IPS-18c (cell line): ENCODE measurements around the gene B3GALNT2.
"Not testable (repeated sequence)": the region's sequence is repeated elsewhere in the genome, so short reads cannot be mapped to it uniquely, and the experiment has no call there.

Experiments
- H3K4me3 ChIP-seq: 2 replicates; pipeline ENCODE4 v1.7.0; 2013; ENCODE audit warnings: low read depth, mild to moderate bottlenecking, low read length, moderate library complexity; ENCODE audit not compliant: insufficient read depth
- H3K9me3 ChIP-seq: one replicate; pipeline ENCODE4 v1.6.1; 2013; ENCODE audit warnings: mild to moderate bottlenecking, low read length, moderate library complexity; ENCODE audit not compliant: control insufficient read depth, insufficient read depth

Gene B3GALNT2

DNA sequence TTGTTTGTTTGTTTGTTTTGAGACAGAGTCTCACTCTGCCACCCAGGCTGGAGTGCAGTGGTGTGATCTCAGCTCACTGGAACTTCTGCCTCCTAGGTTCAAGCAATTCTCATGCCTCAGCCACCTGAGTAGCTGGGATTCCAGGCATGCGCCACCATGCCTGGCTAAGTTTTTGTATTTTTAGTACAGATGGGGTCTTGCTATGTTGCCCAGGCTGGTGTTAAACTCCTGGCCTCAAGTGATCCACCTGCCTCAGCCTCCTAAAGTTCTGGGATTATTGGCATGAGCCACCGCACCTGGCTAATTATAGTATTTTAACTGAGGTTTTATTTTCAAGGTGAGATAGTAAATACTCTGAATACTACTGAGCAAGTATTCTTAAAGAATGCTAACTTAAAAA lies 34.4 kb downstream of the B3GALNT2 start:
- not testable (repeated sequence) for H3K4me3 ChIP-seq

GRCh38 chr1:235468970-235469369 lies 35.3 kb downstream of the B3GALNT2 start:
- no peaks in the 10 kb centered on the region for H3K9me3 ChIP-seq
- no peak overlapping the region for H3K4me3 ChIP-seq

More for the DNA sequence above, 34.4 kb downstream of the B3GALNT2 start:
- H3K9me3 ChIP-seq: not testable (repeated sequence)

DNA sequence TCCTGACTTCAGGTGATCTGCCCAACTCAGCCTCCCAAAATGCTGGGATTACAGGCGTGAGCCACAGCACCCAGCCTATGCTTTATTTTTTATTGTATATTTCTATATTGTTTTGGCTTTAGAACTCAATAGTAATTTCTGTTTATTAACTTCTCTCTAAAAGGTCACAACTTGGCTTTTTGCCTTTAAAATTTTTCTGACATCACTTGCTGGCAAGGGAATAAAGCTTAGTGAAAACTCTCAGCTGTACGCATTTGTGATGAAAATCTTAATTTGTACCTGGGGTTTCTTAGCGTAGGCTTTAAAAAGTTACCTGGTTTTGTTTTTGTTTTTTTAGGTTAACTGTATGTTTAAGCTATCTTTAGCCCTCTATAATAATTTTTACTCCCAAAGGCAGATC lies 36.2 kb downstream of the B3GALNT2 start:
- no peaks in the 10 kb centered on the region for H3K9me3 ChIP-seq

GRCh38 chr1:235465066-235465465 lies 39.2 kb downstream of the B3GALNT2 start:
- Histone ChIP-seq H3K9me3 (no peaks in the 10 kb centered on the region), H3K4me3 (no peak overlapping the region)

More for the DNA sequence above, 36.2 kb downstream of the B3GALNT2 start:
- no peak overlapping the region for H3K4me3 ChIP-seq

DNA sequence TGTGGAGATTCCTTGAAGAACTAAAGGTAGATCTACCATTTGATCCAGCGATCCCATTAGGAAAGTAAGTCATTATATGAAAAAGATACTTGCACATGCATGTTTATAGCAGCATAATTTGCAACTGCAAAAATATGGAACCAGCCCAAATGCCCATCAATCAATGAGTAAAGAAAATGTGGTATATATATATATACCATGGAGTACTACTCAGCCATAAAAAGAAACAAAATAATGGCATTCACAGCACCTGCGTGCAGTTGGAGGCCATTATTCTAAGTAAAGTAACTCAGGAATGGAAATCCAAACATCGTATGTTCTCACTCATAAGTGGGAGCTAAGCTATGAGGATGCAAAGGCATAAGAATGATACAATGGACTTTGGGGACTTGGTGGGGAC lies 41.4 kb downstream of the B3GALNT2 start:
- not testable (repeated sequence) for H3K9me3 ChIP-seq, H3K4me3 ChIP-seq

DNA sequence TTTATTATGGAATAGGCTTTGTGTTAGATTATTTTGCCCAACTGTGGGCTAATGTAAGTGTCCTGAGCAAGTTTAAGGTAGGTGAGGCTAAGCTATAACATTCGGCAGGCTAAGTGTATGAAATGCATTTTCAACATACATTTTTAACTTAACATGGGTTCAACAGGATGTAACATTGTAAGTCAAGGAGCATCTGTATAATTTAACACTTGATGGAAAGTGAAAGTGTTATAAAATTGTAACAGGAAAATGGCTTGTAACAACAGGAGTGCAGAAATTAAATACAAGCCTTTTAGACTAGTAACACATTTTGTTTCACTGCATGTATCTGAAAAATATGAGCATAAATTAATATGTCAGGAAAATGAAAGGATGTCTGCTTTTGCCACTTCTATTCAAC lies 42.3 kb downstream of the B3GALNT2 start:
- Histone ChIP-seq H3K9me3 (no peaks in the 10 kb centered on the region), H3K4me3 (no peak overlapping the region)

DNA sequence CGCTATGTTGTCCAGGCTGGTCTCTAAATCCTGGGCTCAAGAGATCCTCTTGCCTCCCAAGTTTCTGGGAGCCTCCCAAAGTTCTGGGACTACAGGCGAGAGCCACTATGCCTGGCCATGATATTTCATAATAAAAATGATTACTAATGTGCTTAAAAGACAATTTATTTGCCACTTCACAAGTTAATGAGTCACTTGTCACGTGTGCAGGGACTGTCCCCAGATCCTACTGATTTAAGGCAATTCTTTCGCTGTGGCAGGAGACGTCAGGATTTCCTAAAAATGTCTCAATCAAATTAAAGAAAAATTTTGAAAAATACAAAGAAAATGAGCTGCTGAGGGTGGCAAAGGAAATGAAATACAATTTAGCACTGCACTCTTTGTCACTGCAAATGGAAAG lies 43.5 kb downstream of the B3GALNT2 start:
- H3K9me3 ChIP-seq: no peaks in the 10 kb centered on the region
- no peak overlapping the region for H3K4me3 ChIP-seq

- H3K4me3 ChIP-seq, H3K9me3 ChIP-seq: not testable (repeated sequence)
Measured at GRCh38 chr1:235457856-235458255, 46.4 kb downstream of the B3GALNT2 start.

- Histone ChIP-seq H3K9me3 (no peaks in the 10 kb centered on the region), H3K4me3 (no peak overlapping the region)
Measured at GRCh38 chr1:235455823-235456222, 48.4 kb downstream of the B3GALNT2 start.

DNA sequence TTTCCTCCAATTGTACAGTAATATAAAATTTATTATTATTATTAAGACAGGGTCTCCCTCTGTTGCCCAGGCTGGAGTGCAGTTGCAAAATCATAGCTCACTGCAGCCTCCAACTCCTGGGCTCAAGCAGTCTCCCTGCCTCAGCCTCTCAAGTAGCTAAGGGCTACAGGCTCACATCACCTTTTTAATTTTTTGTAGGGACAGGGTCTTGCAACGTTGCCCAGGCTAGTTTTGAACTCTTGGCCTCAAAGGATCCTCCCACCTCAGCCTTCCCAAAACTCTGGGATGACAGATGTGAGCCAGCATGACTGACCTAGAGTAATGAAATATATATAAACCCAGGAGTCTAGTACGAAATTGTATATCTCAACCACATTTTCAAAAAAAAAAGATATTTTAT lies 49.2 kb downstream of the B3GALNT2 start:
- Histone ChIP-seq H3K9me3 (no peaks in the 10 kb centered on the region), H3K4me3 (no peak overlapping the region)

DNA sequence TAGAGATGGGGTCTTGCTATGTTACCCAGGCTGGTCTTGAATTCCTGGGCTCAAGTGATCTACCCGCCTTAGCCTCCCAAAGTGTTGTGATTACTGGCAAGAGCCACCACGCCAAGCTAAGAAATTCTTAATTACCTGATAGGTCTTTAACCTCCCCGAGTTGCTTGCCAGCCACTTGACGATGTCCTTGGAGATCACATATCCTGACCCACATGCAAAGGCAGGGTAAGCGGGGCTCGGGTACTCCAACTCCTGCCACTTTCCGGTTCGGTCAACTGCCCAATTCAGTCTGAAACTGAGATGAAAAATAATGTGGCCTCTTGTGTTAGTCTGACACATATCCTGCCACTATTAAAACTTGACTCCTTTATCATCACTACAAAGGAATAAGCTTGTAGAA lies 50.2 kb downstream of the B3GALNT2 start:
- Histone ChIP-seq H3K4me3 (no peak overlapping the region), H3K9me3 (no peaks in the 10 kb centered on the region)

- Histone ChIP-seq H3K4me3 (no peak overlapping the region), H3K9me3 (no peaks in the 10 kb centered on the region)
Measured at GRCh38 chr1:235450886-235451483, 53.3 kb downstream of the B3GALNT2 start.

- Histone ChIP-seq H3K4me3 (no peak overlapping the region), H3K9me3 (no peaks in the 10 kb centered on the region)
Measured at GRCh38 chr1:235450433-235450832, 53.8 kb downstream of the B3GALNT2 start.

DNA sequence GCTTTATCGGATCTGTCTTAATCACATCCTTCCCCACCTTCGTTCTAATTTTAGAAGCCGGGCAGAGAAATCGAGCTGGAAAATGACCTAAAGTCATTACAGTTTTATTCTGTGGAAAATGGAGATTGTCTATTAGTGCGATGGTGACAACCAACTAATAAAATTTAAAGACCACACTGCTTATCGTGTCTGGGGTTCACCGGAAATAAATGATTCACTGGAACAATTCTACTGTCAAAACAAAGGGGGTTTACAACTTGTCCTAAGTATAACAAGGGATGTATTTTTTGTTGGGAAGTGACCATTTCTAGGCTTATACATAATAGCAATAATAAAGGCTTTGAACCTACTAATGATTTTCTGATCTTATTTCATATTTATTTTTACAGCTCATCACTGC lies 55.6 kb downstream of the B3GALNT2 start:
- H3K4me3 ChIP-seq: no peak overlapping the region
- no peaks in the 10 kb centered on the region for H3K9me3 ChIP-seq

GRCh38 chr1:235442788-235443429 lies 61.3 kb downstream of the B3GALNT2 start:
- Histone ChIP-seq H3K9me3 (no peaks in the 10 kb centered on the region), H3K4me3 (no peak overlapping the region)

DNA sequence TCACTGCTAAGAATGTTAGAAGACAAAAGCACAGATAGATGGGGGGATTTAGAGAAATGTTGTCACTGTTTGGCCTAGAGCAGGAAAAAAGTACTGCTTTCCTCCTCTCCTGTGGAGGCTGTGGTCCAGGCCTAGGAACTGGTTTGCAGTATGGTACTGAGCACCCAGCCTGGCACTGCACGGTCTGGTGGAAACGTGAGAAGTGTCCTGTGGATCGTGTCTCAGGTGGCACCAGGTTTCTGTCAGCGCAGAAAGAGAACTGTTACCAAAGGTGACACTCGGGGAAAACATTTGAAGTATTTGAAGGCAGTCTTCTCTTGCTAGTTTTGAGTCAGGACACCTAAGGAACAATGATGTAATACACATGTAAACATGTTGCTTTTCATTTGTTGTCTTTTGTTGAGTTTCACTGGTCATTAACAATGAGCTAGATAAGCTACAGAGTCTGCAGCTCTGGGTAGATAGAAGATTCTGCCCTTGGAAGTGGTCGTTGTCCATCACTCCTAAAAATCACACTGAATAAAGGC lies 63.0 kb downstream of the B3GALNT2 start:
- Histone ChIP-seq H3K4me3 (no peak overlapping the region), H3K9me3 (no peaks in the 10 kb centered on the region)

GRCh38 chr1:235434001-235434400 lies 70.3 kb downstream of the B3GALNT2 start:
- Histone ChIP-seq H3K4me3 (no peak overlapping the region), H3K9me3 (no peaks in the 10 kb centered on the region)

DNA sequence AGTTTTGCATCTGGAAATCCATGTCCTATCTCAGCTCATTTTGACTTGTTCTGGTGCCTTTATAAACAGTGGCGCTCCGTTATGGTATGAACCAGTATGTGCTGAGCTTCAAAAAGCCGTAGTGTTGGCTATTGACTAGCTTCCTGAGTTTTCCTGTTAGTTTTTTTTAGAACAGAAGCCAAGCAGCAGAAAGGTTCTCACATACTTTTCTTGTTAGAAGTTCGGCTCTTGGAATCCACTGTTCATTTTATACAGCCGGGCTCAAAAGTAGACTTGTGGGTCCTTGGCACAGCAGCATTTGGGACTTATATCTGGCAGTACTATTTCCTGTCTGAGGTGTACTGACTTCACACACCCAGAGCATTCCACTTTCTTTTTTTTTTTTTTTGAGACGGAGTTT lies 73.3 kb downstream of the B3GALNT2 start:
- Histone ChIP-seq H3K9me3 (no peaks in the 10 kb centered on the region), H3K4me3 (no peak overlapping the region)

GRCh38 chr1:235429143-235429542 lies 75.1 kb downstream of the B3GALNT2 start:
- Histone ChIP-seq H3K9me3 (no peaks in the 10 kb centered on the region), H3K4me3 (no peak overlapping the region)
